ENCODE data around the gene PLD2. TPM values are rescaled to one million over a fixed set of nuclear protein-coding genes. Genes with fewer than 3 reads are reported as not detected.
A peak's percentile ranks its signal among the peaks of the same experiment; 100 is the strongest.

PLD2 gene
- total RNA-seq, 2 donors from 2014 or later, result 38.4 to 46.9 TPM

DNA sequence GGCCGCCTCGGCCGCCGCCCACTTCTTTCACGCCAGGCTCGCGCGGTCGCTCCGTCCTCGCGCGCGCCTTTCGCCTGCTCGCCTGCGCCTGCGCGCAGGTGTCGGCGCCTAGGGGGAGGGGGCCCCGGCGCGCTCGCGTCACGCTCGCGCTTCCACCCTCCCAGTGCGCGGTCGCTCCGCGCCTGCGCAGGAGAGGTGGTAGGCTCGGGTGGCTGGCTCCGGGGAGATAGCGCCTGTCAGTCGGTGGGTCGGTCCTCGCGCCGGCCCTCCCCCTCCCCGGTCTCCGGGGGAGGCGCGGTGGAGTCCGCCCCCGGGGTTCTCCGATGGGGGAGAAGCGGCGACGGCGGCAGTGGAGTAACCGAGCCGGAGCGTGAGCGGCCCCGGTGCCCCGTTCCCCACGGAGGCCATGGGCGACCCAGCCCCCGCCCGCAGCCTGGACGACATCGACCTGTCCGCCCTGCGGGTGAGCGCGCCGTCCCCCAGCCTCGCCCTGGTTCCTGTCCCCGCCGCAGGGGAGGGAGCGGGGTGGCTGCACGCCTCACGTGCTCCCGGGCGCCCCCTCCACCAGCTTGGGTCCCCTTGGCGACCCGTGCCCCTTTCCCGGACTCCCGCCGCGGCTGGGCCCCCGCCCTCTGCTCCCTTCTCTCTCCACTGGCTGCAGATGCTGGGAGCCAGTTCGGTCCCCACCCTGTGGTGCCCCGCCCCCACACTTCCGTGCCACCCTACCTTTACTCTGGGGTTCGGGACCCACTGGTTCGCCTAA lies 26.4 kb downstream of the PLD2 start, which contains the start of gene MINK1:
MINK1 (plus strand) TSS at position 163 of the 763 bp plus-strand sequence; CDS start at position 407, 244 bp downstream.
- H3K9me3 Mint-ChIP-seq, result no peaks in the 10 kb centered on the region
- peak within 1 kb of the TSS; percentile 82 to 88 for H3K27ac Mint-ChIP-seq
- DNase-seq (ENCODE audit: low spot score) (peak; percentile 95), ATAC-seq (peak; percentile 95 to 97)
- no peaks in the 10 kb centered on the region for H3K36me3 Mint-ChIP-seq
- peaks cover 28 to 34% of the 10 kb centered on the region in 2 donors for H3K4me1 Mint-ChIP-seq (ENCODE audit: low read depth in 2 of 2)
- peaks cover 0 to 4% of the 10 kb centered on the region in 2 donors for H3K27me3 Mint-ChIP-seq
- peak within 1 kb of the TSS; percentile 95 for H3K4me3 Mint-ChIP-seq

DNA sequence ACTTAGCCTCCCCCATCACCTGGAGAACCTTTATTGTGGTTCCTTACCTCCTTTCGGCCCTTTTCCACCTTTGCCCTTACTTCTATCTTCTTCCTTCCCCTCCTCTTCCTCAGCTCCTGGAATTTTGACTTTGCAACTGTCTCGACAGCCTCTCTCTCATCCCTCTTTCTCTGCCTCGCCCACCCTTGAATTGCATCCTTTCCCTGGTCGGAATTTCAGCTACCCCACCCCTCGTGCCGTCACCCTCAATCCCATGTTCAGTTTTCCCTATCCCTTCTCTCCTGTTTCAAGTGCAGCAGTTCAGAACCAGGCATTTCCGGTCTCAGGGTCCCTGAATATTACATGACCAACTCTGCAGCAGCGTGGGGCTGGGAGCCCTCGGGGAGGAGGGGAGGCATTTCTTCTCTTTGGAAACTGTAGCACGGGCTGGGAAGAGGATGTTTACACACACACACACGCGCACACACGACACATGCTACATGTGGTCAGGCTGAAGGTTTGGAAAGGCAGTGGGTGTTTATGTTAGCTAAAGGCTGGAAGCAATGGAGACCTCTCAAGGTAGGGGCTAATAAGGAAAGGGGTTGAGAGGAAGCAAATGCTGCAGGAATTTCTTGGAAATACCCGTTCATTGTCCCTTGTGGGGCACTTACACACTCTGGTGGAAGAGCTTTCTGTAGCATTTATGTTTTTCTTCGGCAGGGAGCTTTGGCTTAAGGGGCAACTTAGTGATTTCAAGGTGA lies 27.2 kb downstream of the PLD2 start:
- Mint-ChIP-seq H3K36me3 (peaks cover under 1% of the 10 kb centered on the region), H3K4me3 (peak overlapping the region; percentile 95), H3K27me3 (no peaks in the 10 kb centered on the region), H3K9me3 (no peaks in the 10 kb centered on the region), H3K27ac (peak overlapping the region; percentile 72 to 88), H3K4me1 (ENCODE audit: low read depth in 2 of 2) (peaks cover 31 to 36% of the 10 kb centered on the region in 2 donors)
- no peak for DNase-seq (ENCODE audit: low spot score)
- no peak for ATAC-seq

DNA sequence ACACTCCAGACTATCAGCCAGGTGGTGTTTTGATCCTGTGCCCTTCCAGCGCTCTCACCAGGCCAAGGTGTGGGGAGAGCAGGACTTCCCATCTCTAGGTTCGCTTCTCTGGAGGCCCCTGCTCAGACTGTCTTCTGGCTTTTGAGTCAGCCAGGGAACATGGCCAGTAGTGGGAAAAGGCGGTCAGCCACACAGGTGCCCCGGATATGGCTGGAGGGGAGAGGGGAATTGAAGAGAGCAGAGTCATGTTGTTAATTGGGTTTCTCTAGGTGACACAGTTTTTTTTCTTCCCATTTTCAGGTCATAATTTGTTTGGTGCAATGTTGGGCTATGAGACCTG lies 27.7 kb downstream of the PLD2 start:
- Mint-ChIP-seq H3K27ac (peak overlapping the region; percentile 72 to 88), H3K4me1 (ENCODE audit: low read depth in 2 of 2) (peaks cover 36 to 42% of the 10 kb centered on the region in 2 donors), H3K9me3 (no peaks in the 10 kb centered on the region), H3K36me3 (peaks cover 4% of the 10 kb centered on the region), H3K27me3 (no peaks in the 10 kb centered on the region), H3K4me3 (peak overlapping the region; percentile 95)
- ATAC-seq, result no peak
- DNase-seq (ENCODE audit: low spot score), result no peak

DNA sequence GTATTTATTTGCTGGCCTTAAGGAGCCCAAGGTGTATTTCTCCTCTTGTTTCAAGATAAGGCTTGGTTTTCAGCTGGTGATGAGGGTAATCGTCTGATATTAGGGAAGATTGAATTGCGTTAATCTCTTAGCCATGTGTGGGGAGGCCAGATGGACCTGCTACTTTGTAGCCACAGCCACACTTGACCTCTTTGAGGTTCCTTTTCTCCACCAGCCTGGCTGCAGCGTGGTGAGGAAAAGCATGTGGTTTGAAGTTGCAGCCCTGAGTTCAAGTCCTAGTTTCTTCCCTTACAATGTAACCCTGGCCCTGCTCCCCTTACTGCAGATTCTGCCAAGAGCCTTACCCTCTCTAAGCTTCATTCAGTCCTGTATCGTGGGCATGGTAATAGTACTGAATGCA lies 29.3 kb downstream of the PLD2 start:
- Mint-ChIP-seq H3K27ac (no peak overlapping the region), H3K4me1 (ENCODE audit: low read depth in 2 of 2) (peaks cover 51 to 57% of the 10 kb centered on the region in 2 donors), H3K9me3 (no peaks in the 10 kb centered on the region), H3K27me3 (no peaks in the 10 kb centered on the region), H3K36me3 (peaks cover 4% of the 10 kb centered on the region), H3K4me3 (peak overlapping the region; percentile 33)
- DNase-seq (ENCODE audit: low spot score) (no peak), ATAC-seq (no peak)

DNA sequence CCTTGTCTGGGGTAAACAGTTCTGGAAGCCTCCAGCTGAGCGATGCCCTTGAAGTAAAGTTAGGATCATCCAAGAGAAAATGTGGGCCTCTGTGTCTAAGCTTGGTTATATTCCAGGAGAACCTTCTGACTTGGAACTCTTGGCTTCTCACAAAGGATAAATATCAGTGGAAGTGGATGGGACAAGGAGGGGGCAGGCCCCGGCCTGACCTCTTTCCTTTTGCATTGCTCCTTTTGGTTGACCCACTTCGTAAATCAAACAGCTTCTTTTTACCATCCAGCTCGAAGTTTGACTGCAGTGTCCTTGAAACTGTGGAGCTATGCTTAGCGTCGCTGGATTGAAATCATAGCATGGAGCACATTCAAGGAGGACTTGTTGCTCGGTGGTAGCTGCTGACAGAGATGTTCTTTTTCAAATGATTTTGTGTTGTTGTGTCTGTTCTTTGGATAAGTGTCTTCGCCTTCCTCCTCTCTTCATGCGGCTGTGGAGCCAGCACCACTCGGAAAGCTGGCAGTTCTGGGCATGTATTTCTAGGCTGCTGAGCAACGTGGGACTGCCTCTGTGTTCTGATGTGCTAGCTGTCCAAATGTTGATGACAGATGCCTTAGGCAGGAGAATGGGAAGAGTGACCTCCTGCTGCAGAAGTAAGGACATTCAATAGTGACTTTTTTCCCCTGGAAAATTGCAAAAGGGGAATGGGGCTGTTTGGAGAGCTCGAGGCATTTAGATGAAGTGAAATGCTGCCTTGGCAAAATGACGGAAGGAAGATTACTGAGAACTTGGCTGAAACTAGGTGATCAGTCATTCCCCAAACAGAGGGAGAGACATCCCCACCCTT lies 30.7 kb downstream of the PLD2 start:
- Mint-ChIP-seq H3K4me3 (no peak overlapping the region), H3K36me3 (peaks cover 4% of the 10 kb centered on the region), H3K27ac (no peak overlapping the region), H3K27me3 (no peaks in the 10 kb centered on the region), H3K4me1 (ENCODE audit: low read depth in 2 of 2) (peaks cover 53 to 61% of the 10 kb centered on the region in 2 donors), H3K9me3 (no peaks in the 10 kb centered on the region)
- no peak for DNase-seq (ENCODE audit: low spot score)
- no peak for ATAC-seq

DNA sequence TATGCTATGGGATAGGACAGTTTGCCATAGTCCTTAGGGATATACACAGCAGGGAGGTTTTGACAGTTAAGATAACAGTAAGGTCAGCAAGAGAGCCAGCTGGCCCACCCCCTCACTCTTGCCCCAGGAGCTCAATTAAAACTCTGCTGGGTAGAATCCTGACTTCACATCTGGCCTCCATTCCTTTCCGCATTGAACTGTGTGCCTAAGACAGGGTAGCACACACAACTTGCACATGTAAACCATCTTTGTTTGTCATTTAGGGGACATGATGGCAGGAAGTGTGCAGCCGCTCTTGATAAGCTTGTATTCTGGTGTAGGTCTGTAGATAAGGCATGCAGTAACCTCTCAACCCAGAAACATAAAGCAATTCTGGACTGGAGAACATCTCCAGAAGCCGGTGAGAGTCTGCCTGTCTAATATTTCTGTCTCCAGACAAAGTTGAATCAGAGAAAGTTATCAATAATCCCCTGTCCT lies 31.4 kb downstream of the PLD2 start:
- Mint-ChIP-seq H3K9me3 (no peaks in the 10 kb centered on the region), H3K4me3 (no peak overlapping the region), H3K27me3 (no peaks in the 10 kb centered on the region), H3K4me1 (ENCODE audit: low read depth in 2 of 2) (peaks cover 56 to 64% of the 10 kb centered on the region in 2 donors), H3K27ac (no peak overlapping the region), H3K36me3 (peaks cover 4% of the 10 kb centered on the region)
- no peak for DNase-seq (ENCODE audit: low spot score)
- no peak for ATAC-seq

DNA sequence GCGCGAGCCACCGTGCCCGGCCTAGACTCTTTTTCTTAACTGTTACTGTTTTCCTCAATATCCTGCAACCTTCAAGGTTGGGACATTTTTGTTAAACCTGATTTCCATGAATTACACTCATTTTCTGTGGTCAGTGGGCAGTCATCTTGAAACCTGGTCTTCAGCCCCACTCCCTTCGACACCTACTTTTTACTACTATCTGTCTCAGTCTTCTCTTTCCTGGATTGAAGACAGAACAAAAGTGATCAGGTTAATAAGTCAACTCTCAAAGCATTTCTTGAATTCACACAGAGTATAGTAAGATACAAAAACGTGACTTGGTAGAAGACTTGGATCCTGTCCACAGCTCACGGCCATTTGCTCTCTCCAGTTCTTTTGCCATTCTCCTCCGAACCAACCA lies 32.3 kb downstream of the PLD2 start:
- H3K27me3 Mint-ChIP-seq, result no peaks in the 10 kb centered on the region
- peaks cover 51 to 57% of the 10 kb centered on the region in 2 donors for H3K4me1 Mint-ChIP-seq (ENCODE audit: low read depth in 2 of 2)
- DNase-seq (ENCODE audit: low spot score) (no peak), ATAC-seq (peak in 1 of 2 donors; percentile 56)
- H3K9me3 Mint-ChIP-seq, result no peaks in the 10 kb centered on the region
- peaks cover 4% of the 10 kb centered on the region for H3K36me3 Mint-ChIP-seq
- peak overlapping the region; percentile 35 for H3K4me3 Mint-ChIP-seq
- H3K27ac Mint-ChIP-seq, result peak overlapping the region; percentile 10 to 12

DNA sequence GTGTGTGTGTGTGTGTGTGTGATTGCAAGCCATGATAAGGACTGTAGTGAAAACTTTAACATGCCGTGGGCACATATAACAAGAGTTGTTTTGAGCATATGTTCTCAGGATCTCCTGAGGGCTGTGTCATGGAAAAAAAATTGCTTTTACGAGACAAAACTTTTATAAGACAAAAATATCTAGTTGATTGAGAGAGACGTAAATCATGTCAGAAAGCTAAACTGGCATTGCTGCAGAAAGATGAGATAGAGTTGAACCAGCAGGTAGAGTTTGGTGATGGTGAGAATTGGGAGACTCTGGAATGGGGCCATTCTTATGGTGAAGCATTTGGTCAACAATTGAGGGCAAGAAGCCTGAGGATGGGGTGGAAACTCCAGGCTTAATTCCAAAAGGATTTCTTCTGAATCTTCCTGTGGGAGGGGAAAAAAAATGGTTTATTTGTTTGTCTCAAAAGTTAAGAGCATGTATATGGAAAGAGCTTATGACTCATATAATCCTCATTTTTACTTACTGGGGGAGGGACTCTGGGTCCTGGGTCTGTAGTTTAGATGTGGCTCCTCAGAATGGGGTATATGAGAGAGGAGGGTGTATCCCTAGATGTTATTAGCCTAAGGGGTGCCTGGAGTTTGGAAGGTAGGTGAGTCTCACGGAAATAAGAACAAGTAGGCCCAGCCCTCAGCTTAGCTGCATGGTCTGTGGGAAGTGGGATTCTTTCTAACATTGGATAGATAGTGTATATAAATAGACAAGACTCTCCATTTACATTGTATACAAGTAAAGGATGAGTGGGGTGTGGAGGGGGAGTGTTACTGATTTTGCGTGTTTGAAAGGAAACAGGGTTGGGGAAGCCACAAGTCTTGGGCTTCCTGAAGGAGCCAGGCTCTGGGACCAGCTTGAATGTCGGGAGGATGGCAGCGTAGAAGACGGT lies 33.3 kb downstream of the PLD2 start:
- peak overlapping the region; percentile 12 to 81 for H3K27ac Mint-ChIP-seq
- H3K4me3 Mint-ChIP-seq, result peak overlapping the region; percentile 25
- no peak for ATAC-seq

DNA sequence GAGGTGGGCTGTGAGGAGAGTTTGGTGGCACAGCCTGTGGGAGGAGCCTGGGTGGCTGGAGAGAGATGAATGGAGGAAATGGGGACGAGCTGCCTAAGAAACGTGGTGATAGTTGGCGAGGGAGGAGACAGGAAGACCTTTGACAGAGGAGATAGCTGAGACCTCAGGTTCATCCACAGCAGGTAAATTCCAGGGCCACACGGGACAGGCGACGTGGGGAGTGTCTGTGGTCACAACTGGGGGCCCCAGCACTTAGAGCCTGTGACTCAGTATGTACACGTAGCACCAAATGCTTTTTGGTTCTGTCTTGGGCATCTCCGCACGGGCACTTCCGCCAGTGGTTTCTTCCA lies 33.9 kb downstream of the PLD2 start:
- Mint-ChIP-seq H3K27ac (peak overlapping the region in 1 of 2 donors; percentile 81), H3K36me3 (peaks cover 4% of the 10 kb centered on the region), H3K9me3 (no peaks in the 10 kb centered on the region), H3K27me3 (no peaks in the 10 kb centered on the region), H3K4me1 (ENCODE audit: low read depth in 2 of 2) (peaks cover 46 to 50% of the 10 kb centered on the region in 2 donors), H3K4me3 (peak overlapping the region; percentile 25)
- peak; percentile 35 for DNase-seq (ENCODE audit: low spot score)
- ATAC-seq, result peak; percentile 48

More for the DNA sequence above, 33.3 kb downstream of the PLD2 start:
- peaks cover 47 to 48% of the 10 kb centered on the region in 2 donors for H3K4me1 Mint-ChIP-seq (ENCODE audit: low read depth in 2 of 2)
- DNase-seq (ENCODE audit: low spot score), result no peak
- H3K9me3 Mint-ChIP-seq, result no peaks in the 10 kb centered on the region
- H3K27me3 Mint-ChIP-seq, result no peaks in the 10 kb centered on the region
- peaks cover 4% of the 10 kb centered on the region for H3K36me3 Mint-ChIP-seq

DNA sequence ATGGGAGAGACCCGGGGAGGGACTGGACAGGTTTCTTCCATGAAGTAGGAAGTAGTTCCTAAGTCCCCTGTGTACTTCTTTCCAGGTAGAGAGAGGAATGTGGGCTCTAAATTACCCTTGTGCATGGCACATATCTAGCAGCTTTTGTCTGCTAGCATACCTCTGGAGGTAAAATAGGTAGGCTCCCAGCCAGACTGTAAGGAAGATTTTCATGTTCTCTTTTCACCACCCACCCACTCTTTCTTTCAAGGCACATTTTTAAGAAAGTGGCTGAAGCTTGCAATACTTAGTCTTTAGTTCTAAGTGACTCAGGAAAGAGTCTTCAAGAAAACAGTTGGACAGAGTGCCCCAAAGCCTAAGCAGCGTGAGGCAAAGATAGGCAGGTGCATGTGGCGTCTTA lies 35.4 kb downstream of the PLD2 start:
- Mint-ChIP-seq H3K27me3 (no peaks in the 10 kb centered on the region), H3K4me3 (no peak overlapping the region), H3K4me1 (ENCODE audit: low read depth in 2 of 2) (peaks cover 44 to 49% of the 10 kb centered on the region in 2 donors), H3K27ac (peak overlapping the region in 1 of 2 donors; percentile 36), H3K9me3 (no peaks in the 10 kb centered on the region), H3K36me3 (peaks cover 4% of the 10 kb centered on the region)
- ATAC-seq, result no peak
- no peak for DNase-seq (ENCODE audit: low spot score)

DNA sequence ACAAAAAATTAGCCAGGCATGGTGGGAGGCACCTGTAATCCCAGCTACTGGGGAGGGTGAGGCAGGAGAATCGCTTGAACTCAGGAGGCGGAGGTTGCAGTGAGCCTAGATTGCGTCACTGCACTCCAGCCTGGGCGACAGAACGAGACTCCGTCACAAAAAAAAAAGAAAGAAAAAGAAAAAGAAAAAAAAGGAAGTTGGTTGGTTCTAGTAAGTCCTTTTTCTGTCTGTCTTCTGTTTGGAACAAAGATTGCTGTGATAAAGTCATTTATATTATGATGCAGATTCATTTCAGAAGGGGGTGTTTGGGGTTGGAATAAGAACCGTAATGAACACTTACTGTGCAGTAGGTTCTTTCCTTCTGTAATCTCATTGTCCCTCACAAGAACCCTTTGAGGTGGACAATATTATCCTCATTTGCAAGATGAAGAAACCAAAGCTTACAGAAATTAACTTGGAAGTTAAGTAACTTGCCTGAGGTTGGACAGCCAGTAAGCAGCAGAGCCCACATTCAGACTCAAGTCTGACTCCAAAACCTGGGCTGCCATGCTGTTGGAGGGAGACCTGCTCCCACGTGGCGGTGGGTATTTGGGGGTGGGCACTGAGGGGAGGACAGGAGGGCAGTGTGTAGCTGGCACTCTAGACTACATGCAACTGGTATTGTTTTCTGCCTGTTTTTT lies 36.5 kb downstream of the PLD2 start:
- H3K9me3 Mint-ChIP-seq, result no peaks in the 10 kb centered on the region
- peaks cover 43 to 47% of the 10 kb centered on the region in 2 donors for H3K4me1 Mint-ChIP-seq (ENCODE audit: low read depth in 2 of 2)
- ATAC-seq (no peak), DNase-seq (ENCODE audit: low spot score) (peak; percentile 12)
- H3K36me3 Mint-ChIP-seq, result peaks cover 4% of the 10 kb centered on the region
- no peak overlapping the region for H3K27ac Mint-ChIP-seq
- H3K4me3 Mint-ChIP-seq, result no peak overlapping the region
- H3K27me3 Mint-ChIP-seq, result no peaks in the 10 kb centered on the region

DNA sequence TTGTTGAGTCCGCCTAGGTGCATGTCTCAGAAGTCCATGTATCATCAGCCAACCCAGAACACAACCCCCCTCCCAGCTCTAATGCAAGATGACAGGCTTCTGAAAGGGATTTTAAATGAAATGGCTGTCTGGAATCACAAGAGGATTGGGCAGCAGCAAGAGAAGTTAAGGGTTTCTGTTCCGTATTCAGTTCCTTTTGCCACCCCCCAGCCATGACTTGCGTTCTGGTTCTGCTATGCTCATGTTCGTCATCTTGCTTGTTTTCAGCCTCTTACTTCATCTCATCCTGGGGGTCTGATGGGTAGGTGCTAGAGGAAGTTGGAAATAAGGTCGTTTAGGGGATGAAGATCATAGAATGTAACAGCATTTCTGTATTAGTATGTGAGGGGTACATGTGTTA lies 38.2 kb downstream of the PLD2 start:
- ATAC-seq (no peak), DNase-seq (ENCODE audit: low spot score) (no peak)
- Mint-ChIP-seq H3K36me3 (no peaks in the 10 kb centered on the region), H3K27ac (no peak overlapping the region), H3K4me3 (no peak overlapping the region), H3K4me1 (ENCODE audit: low read depth in 2 of 2) (peaks cover 35 to 40% of the 10 kb centered on the region in 2 donors), H3K27me3 (peaks cover 0 to 3% of the 10 kb centered on the region in 2 donors), H3K9me3 (no peaks in the 10 kb centered on the region)
